GM21723 (cell line): ENCODE data around the gene MUS81.
A peak's percentile ranks its signal among the peaks of the same experiment; 100 is the strongest.

Source experiments
- ATAC-seq: cut with Tn5 transposase; IDR thresholded peaks from one replicate; pipeline ENCODE4 v1.9.1; 2021; ENCODE audit warnings: mild to moderate bottlenecking, moderate library complexity; ENCODE audit not compliant: unreplicated experiment

The MUS81 gene

GRCh38 chr11:65859095-65859811 is 980 bp upstream of the MUS81 start:
- ATAC-seq, result peak; percentile 55

GRCh38 chr11:65859812-65860277 is 388 bp upstream of the MUS81 start:
- ATAC-seq, result no peak

GRCh38 chr11:65861165-65861505 is 902 bp downstream of the MUS81 start:
- ATAC-seq, result no peak

GRCh38 chr11:65861533-65862183 is 1.4 kb downstream of the MUS81 start:
- no peak for ATAC-seq

GRCh38 chr11:65862191-65862735 is 2.0 kb downstream of the MUS81 start:
- no peak for ATAC-seq

- no peak for ATAC-seq
Measured at GRCh38 chr11:65862941-65863888, 3.0 kb downstream of the MUS81 start.

GRCh38 chr11:65863889-65864705 is 3.9 kb downstream of the MUS81 start:
- ATAC-seq, result no peak

- ATAC-seq, result no peak
Measured at GRCh38 chr11:65864706-65865471, 4.7 kb downstream of the MUS81 start.

GRCh38 chr11:65865550-65866172 is 5.4 kb downstream of the MUS81 start:
- ATAC-seq, result no peak

GRCh38 chr11:65866509-65867283 is 6.5 kb downstream of the MUS81 start:
- ATAC-seq, result no peak

GRCh38 chr11:65867284-65868071 is 7.2 kb downstream of the MUS81 start:
- no peak for ATAC-seq

GRCh38 chr11:65868076-65868667 is 7.9 kb downstream of the MUS81 start:
- ATAC-seq, result no peak

GRCh38 chr11:65868907-65869306 is 8.7 kb downstream of the MUS81 start:
- no peak for ATAC-seq

- ATAC-seq, result no peak
Measured at GRCh38 chr11:65869643-65870306, 9.5 kb downstream of the MUS81 start.

GRCh38 chr11:65870307-65870658 is 10.1 kb downstream of the MUS81 start:
- no peak for ATAC-seq

- ATAC-seq, result no peak
Measured at GRCh38 chr11:65870706-65871681, 10.8 kb downstream of the MUS81 start.
